GM18519 (cell line): Measurements from ENCODE around the gene LDAH.
"Not testable (repeated sequence)": the region's sequence is repeated elsewhere in the genome, so short reads cannot be mapped to it uniquely, and the experiment has no call there.

ENCODE experiments used
- ATAC-seq: cut with Tn5 transposase; IDR thresholded peaks from one replicate; pipeline ENCODE4 v1.9.1; 2021; ENCODE audit warnings: mild to moderate bottlenecking, moderate library complexity; ENCODE audit not compliant: unreplicated experiment, low FRiP score

The LDAH gene

DNA sequence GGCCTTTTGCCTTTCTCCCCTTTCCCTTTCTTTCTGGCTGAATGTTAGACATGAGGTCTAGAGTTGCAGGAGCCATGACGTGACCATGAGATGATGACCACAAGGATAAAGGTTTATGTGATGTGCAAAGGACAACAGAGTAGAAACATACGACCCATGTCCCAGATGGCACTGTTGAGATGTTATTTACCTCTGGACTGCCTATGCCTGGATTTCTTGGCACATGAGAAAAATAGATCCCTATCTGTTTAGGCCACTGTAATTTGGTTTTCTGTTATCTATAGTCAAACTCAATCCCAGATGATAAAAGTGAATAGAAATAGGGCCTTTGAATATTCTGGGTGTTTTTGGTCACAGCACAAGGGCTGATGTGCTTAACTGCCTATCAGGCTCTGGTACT is 97.1 kb downstream of the LDAH start:
- no peak for ATAC-seq

DNA sequence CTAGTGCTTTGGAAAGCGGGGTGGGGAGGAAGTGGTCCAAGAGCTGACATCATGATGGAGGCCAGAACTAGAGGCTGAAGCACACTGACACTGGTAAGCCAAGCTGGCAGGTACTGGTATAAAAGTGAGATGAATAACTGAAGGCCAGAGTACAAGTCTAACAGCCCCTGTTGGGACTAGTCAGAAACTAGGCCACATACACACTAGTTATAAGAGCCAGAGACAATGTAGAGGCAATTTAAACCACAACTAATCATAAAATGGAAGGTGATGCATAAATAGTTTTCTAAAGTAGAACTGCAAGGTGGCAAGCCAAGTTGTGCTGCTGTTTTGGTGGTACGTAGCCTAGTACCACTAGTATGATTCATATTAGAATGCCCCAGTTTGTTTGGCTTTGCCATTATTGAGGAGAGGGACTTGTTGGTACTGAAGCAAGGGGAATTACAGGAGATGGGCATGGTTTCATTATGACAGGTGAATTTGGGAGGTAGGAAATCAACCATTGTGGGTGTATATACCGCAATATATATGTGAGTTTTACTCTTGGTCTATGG is 98.3 kb downstream of the LDAH start:
- ATAC-seq, result no peak

DNA sequence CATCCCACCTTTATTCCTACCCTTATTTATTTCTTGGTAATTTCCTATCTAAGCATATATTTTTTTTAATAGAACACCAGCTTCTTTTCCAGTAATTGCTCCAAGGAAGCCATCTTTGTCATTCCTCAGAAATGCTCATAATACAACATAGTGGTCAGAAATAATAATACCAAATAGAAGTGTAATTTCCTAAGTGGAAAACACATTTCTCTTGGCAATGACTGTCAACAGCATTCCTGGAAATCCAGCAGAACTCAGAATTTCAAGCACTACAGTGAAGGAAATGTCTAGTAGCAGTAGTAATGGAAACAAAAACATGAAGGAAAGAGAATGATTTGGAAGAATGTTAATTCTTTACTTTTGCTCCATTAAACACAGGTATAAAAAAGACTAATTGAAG is 99.4 kb downstream of the LDAH start:
- ATAC-seq, result no peak

DNA sequence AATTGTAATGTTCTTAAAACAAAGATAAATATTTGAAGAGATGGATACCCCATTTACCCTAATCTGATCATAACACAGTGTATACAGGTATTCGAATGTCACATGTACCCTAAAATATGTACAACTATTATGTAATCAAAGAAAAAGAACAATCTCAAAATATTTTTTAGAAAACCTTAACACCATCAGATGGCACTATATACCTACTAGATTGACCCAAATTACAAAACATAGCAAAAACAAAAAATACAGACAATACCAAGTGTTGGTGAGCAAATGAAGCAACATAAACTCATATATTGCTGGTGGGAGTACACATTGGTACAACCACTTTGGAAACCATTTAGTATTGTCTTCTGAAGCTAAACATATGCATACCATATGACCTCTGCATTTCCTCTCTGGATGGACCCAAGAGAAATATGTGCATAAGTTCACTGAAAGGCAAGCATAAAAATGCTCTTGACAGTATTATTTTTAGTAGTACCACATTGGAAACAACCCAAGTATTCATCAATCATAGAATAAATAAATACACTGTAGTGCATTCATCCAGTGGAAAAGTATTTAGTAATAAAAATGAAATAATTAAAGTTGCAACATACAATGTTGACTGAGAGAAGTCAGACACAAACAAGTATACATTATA is 100.2 kb downstream of the LDAH start:
- no peak for ATAC-seq

DNA sequence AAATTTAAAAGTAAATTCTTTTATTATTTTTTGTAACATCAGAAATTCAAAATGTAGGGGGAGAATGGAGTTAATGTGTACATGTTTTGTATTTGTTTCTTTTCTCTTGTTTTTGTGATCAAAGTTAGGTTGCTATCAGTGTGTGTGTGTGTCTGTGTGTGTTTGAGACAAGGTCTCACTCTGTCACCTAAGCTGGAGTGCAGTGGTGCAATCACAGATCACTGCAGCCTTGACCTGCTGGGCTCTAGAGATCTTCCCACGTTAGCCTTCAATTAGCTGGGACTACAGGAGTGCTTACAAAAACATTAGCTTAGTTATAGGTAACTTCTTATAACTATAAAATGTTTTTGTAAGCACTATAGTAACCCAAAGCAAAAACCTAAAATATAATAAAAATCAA is 105.3 kb downstream of the LDAH start:
- ATAC-seq, result no peak

DNA sequence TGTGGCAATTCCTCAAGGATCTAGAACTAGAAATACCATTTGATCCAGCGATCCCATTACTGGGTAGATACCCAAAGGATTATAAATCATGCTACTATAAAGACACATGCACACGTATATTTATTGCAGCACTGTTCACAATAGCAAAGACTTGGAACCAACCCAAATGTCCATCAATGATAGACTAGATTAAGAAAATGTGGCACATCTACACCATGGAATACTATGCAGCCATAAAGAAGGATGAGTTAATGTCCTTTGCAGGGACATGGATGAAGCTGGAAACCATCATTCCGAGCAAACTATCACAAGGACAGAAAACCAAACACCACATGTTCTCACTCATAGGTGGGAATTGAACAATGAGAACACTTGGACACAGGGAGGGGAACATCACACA is 106.7 kb downstream of the LDAH start:
- ATAC-seq, result not testable (repeated sequence)

DNA sequence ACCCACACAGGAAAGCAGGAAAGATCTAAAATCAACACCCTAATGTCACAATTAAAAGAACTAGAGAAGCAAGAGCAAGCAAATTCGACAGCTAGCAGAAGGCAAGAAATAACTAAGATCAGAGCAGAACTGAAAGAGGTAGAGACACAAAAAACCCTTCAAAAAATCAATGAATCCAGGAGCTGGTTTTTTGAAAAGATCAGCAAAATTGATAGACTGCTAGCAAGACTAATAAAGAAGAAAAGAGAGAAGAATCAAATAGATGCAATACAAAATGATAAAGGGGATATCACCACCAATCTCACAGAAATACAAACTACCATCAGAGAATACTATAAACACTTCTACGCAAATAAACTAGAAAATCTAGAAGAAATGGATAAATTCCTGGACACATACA is 108.5 kb downstream of the LDAH start:
- not testable (repeated sequence) for ATAC-seq

DNA sequence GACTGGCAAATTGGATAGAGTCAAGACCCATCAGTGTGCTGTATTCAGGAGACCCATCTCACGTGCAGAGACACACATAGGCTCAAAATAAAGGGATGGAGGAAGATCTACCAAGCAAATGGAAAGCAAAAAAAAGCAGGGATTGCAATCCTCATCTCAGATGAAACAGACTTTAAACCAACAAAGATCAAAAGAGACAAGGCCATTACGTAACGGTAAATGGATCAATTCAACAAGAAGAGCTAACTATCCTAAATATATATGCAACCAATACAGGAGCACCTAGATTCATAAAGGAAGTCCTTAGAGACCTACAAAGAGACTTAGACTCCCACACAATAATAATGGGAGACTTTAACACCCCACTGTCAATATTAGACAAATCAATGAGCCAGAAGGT is 109.3 kb downstream of the LDAH start:
- ATAC-seq, result not testable (repeated sequence)

DNA sequence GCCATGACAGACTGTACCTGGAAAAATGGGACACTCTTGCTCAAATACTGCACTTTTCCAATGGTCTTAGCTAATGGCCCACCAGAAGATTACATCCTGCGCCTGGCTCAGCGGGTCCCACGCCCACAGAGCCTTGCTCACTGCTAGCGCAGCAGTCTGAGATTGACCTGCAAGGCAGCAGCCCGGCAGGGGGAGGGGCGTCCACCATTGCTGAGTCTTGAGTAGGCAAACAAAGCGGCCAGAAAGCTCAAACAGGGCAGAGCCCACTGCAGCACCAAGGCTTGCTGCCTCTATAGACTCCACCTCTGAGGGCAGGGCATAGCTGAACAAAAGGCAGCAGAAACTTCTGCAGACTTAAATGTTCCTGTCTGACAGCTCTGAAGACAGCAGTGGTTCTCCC is 111.3 kb downstream of the LDAH start:
- not testable (repeated sequence) for ATAC-seq

DNA sequence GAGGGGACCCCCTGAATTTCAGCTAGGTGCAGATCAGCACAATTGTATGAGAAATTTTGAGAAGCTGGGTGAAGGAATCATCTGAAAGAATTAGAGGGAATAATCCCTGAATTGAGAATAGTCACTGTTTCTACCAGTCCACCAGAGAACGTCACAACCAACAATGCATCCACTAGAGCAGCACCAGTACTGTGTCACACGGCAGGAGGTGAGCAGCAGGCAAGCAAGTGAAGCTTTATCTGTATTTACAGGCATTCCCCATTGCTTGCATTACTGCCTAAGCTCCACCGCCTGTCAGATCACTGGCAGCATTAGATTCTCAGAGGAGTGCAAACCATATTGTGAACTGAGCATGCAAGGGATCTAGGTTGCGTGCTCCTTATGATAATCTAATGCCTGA is 115.3 kb downstream of the LDAH start:
- no peak for ATAC-seq

DNA sequence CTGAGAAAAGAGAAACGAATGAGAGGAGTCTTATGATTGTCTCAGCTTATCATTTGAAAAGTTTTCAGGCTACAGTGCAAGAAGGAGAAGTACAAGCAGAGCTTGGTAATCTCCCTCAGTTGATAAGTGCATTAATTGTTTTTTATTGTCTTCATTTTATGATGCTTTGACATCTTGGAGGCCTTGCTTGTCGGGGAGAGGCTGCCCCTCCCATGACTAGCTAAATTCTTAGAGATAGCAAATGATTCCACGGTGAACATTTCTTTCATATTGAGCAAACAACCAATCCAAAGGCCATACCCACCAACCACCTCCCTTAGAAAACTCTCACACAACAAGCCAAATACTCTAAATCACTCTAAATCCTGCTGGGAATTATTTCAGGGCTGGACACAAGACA is 116.1 kb downstream of the LDAH start:
- no peak for ATAC-seq

DNA sequence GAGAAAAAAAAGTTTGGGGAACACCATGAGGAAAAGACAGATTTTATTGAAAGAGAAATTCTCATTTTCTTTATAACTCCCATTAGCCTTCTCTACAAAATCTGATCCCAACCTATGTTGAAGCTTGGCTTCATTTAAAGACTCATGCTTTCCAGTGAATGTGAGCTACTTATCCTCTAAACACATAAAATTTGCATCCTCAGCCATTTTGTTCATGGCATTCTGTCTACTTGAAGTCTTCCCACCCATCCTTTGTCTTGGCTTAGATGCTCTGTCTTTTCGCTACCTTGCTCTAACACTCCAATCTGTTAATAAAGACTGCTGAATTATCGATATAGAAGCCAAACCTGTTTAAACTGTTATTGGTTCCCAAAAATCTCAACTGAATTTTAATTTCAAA is 116.7 kb downstream of the LDAH start:
- no peak for ATAC-seq

DNA sequence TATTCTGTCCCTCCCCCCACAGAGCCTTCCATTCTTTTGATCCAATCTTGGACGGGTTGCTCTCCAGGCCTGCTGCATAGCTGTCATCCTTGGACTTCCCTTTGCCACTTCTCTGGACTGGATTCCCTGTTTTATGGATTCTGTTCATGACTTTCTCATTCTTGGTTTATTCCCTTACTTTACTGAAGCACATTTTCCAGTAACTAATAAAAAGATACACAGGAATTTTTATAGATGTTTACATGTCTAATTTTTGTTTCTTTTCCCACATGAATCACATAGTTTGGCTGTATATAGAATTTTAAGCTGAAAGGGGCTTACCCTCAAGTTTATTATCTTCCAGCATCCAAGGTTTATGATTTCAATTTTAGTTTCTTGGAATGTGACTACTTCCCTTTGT is 118.0 kb downstream of the LDAH start:
- ATAC-seq, result no peak

DNA sequence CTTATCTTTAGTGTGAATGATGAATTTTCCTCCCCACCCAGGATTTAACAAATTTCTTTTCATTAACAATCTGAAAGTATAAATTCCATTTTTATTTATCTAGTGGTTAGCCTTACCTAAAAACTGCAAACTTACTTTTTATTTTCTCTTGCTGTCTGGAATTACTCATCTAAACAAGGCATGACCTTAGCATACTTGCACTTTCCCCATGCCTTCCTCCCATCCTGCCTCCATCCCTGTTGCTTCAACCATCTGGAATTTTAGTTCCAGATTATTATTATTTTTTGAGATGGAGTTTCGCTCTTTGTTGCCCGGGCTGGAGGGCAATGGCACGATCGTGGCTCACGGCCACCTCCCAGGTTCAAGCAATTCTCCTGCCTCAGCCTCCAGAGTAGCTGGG is 120.3 kb downstream of the LDAH start:
- ATAC-seq, result no peak

DNA sequence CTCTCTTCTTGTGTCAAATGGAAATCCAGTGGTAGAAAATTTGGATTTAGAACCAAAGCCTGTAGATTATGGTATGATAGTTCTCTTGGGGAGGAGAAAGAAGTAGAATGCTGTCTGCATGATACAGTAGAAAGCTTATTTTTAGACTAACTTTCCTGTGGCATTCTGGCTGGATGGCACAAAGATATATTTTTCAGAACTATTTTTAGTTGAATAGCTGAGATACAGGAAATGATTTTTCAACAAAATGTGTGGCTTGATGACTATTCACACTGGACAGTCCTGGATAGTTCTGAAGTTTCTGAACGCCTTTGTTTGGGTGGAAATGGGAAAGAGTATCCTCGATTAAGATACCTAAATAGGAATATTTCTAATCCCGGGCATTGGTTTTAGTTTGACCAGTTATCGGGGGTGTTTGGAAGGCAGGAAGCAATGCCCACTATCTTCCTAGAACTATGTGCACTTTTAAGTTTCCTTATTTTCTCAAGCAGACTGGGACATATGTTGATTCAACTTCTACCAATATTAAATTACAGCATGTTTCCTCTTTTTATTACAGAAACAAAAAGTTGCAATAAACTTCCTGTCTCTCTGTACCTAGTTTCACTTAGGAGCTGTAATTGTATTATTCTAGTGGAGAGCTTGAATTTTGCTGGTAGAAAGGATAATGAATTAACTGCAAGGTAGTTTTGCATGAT is 123.8 kb downstream of the LDAH start:
- ATAC-seq, result no peak

DNA sequence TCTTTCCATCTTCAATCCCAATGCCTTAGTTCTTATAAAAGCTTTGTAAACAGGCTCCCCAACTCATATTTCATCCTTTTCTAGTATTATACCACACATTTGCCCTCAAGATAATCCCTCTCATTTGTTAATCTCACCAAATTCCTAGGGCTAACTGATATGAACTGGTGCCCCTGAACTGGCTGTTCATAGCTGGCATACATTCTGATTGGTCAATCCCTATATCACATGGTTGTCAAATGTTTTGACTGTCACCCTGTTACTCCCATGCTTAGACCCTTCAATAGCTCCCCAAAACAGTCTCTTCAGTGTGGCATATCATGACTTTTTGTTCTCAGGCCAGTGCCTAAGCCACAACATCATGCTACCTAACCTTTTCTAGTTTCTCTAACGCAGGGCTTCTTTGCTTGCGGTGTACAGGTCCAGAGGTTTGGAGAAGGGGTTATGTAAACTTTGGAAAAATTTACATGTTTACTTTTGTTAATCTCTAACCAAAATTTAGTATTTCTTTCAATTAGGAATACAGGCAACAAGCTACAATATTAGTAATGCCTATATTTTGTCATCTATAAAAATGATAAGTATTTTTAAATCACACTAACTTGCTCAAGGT is 125.5 kb downstream of the LDAH start:
- no peak for ATAC-seq

DNA sequence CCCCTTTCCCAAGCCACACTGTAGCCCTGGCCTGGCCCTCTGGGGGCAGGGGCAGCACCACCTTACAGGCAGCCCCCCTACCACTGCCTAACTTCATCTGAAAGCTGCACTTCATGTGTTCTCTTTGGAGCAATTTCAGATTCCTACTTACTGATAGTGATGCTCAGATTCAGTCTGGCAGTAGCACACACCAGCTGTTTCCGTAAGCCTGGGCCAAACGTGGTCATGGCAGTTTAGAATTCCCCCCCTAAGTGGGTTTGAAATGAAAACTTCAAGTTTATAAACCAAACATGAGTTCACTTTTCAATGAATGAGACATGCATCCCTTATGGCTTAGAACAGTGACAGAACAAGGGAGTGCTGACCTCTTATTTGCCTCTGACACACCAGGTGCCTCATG is 126.5 kb downstream of the LDAH start:
- no peak for ATAC-seq

DNA sequence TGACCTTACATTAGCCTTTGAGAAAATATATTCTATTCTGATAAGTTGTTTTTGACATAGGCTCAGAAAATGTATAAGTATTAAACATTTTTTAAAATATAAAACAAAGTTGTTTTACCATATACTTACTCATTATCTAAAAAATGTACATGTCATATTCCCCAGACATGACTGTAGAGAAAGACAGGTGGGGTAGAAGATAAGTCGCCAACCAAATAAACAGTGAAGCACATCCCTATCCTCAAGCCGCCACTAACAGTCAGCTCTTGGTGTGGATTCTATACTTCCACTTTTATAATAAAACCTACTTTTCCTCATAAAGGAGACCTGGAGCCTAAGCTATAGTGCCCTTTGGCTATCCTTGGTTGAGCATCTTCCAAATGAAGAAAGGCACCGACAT is 129.6 kb downstream of the LDAH start:
- no peak for ATAC-seq

DNA sequence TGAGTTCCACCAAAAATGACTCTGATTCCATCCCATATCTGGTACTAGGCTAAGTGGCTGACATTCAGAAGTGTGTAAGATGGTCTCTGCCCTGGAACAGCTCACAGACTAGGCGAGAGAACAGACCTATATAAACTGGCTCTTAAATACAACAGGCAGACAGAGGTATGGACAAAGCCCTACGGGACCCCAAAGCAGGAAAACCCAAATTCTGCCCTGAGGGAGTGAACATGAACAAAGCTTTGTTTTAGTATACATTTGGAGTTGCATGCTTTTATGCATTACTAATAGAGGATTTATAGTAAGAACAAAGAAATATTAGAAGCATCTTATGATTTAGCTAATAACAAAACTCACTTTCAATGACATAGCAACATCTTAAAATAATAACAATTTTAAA is 130.8 kb downstream of the LDAH start:
- no peak for ATAC-seq

DNA sequence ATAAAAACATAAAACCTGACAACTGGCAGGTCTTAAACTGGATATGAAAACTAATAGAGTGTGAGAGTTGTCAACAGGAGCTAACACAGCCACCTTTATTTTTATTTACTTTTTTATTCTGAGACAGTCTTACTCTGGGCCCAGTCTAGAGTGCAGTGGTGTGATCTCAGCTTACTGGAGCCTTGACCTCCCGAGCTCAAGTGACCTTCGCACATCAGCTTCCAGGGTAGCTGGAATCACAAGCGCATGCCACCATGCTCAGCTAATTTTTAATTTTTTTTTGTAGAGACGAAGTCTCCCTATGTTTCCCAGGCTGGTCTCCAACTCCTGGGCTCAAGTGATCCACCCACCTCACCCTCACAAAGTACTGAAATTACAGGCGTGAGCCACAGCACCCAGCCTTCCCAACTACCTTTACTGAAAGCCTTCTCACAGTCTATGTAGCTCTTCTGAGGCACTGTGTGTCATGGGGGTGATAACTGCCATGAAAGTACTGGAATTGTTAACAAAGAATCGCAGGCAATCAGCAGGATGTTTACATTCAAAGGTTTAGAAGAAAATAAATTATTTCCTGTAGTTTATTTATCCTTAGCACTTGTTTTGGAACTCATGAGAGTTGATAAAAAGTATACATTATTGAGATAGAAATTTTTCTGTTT is 131.7 kb downstream of the LDAH start:
- ATAC-seq, result no peak
